H1 (cell line): ENCODE data around the gene MMEL1. TPM values are rescaled to one million over a fixed set of nuclear protein-coding genes. Genes with fewer than 3 reads are reported as not detected.

Experiments used
- CTCF ChIA-PET: fragments of 300-600 bp; sonication (Branson Sonifier 250); formaldehyde crosslinking; loops from one replicate; lab custom pipeline; 2021; ENCODE audit not compliant: partially characterized antibody; lab: Charles Lee
- POLR2A ChIA-PET: fragments of 300-600 bp; sonication (Branson Sonifier 250); formaldehyde crosslinking; loops from one replicate; lab custom pipeline; 2021; ENCODE audit warnings: inconsistent platforms; ENCODE audit not compliant: partially characterized antibody; lab: Charles Lee
- DNase-seq, 2 experiments: peaks; one replicate each; pipeline versions ENCODE4 v3.0.0 to v3.0.0-alpha.2; 2010 to 2022; ENCODE audit warnings: low spot score in 2 of 2, low read depth in 1 of 2, mixed read lengths in 1 of 2
- FAIRE-seq: peaks from 2 replicates; lab custom pipeline; 2011; peaks lifted over from hg19 to GRCh38; lab: Jason Lieb, UNC
- H2AFZ ChIP-seq: 2 replicates; pipeline ENCODE4 v1.8.1; 2012; ENCODE audit warnings: low read length, inconsistent platforms
- H2AK5ac ChIP-seq: 2 replicates; pipeline ENCODE4 v1.6.1; 2013; ENCODE audit warnings: low read depth, low read length
- H2BK120ac ChIP-seq: replicated peaks from 2 replicates; pipeline ENCODE3; 2013; ENCODE audit warnings: low read depth, low read length, inconsistent platforms
- H2BK12ac ChIP-seq: 2 replicates; pipeline ENCODE4 v1.6.1; 2013; ENCODE audit warnings: low read depth, low read length
- H2BK15ac ChIP-seq: 2 replicates; pipeline ENCODE4 v1.6.1; 2013; ENCODE audit warnings: low read length
- H2BK20ac ChIP-seq: 2 replicates; pipeline ENCODE4 v1.6.1; 2013; ENCODE audit warnings: low read length
- H2BK5ac ChIP-seq: 2 replicates; pipeline ENCODE4 v1.6.1; 2013; ENCODE audit warnings: low read depth, low read length
- H3K14ac ChIP-seq: 2 replicates; pipeline ENCODE4 v1.6.1; 2013; ENCODE audit warnings: inconsistent platforms; ENCODE audit not compliant: insufficient read length
- H3K18ac ChIP-seq: 2 replicates; pipeline ENCODE4 v1.6.1; 2013; ENCODE audit warnings: low read length; ENCODE audit errors: extremely low read depth
- H3K23ac ChIP-seq: 2 replicates; pipeline ENCODE4 v1.6.1; 2013; ENCODE audit warnings: inconsistent platforms; ENCODE audit not compliant: insufficient read length
- H3K23me2 ChIP-seq: 2 replicates; pipeline ENCODE4 v1.6.1; 2013; ENCODE audit warnings: low read depth, low read length
- H3K27ac ChIP-seq: 2 replicates; pipeline ENCODE4 v1.6.1; 2011; ENCODE audit warnings: low read depth, low read length, inconsistent platforms
- H3K27me3 ChIP-seq, 4 experiments: replicated peaks in 1 of 4; 1 replicate in 1 of 4; 2 replicates in 3 of 4; pipeline versions ENCODE4 v1.6.1 to v1.8.1; 2011 to 2013; ENCODE audit warnings: low read length in 3 of 4, mild to moderate bottlenecking in 3 of 4, inconsistent platforms in 2 of 4, mixed read lengths in 2 of 4, moderate library complexity in 1 of 4; ENCODE audit not compliant: control insufficient read depth in 3 of 4, insufficient read depth in 3 of 4; ENCODE audit errors: extremely low read depth in 1 of 4
- H3K36me3 ChIP-seq, 4 experiments: 2 replicates each; pipeline versions ENCODE4 v1.6.1 to v1.8.1; 2011 to 2013; ENCODE audit warnings: mild to moderate bottlenecking in 4 of 4, low read length in 3 of 4, moderate library complexity in 2 of 4, control low read depth in 1 of 4, inconsistent platforms in 1 of 4; ENCODE audit not compliant: insufficient read depth in 4 of 4, control insufficient read depth in 2 of 4
- H3K4ac ChIP-seq: replicated peaks from 2 replicates; pipeline ENCODE3; 2013; ENCODE audit warnings: low read length, low read depth, mixed read lengths, inconsistent platforms; ENCODE audit not compliant: insufficient read length
- H3K4me1 ChIP-seq, 4 experiments: replicated peaks in 1 of 4; 1 replicate in 1 of 4; 2 replicates in 3 of 4; pipeline versions ENCODE4 v1.6.1 to v1.8.1; 2011 to 2013; ENCODE audit warnings: low read length in 3 of 4, inconsistent platforms in 2 of 4, mixed read lengths in 1 of 4; ENCODE audit not compliant: insufficient read depth in 4 of 4, control insufficient read depth in 3 of 4
- H3K4me2 ChIP-seq, 2 experiments: 2 replicates each; pipeline versions ENCODE4 v1.6.1 to v1.8.1; 2011 to 2013; ENCODE audit warnings: low read depth in 2 of 2, low read length in 2 of 2, control low read depth in 1 of 2, inconsistent platforms in 1 of 2, mild to moderate bottlenecking in 1 of 2; ENCODE audit not compliant: insufficient read depth in 1 of 2
- H3K4me3 ChIP-seq, 4 experiments: fragments of 200-600, 300-600 bp in 1 of 4; sonication (generic), shearing (Covaris generic), sonication (Bioruptor Twin) in 1 of 4; 2 replicates each; pipeline versions ENCODE4 v1.5.1 to v1.8.1; 2011 to 2016; ENCODE audit warnings: low read length in 4 of 4, low read depth in 3 of 4, control low read depth in 2 of 4, inconsistent platforms in 2 of 4, mild to moderate bottlenecking in 2 of 4, mixed read lengths in 1 of 4, moderate library complexity in 1 of 4; ENCODE audit not compliant: insufficient read depth in 2 of 4; ENCODE audit errors: extremely low read depth in 1 of 4
- H3K56ac ChIP-seq: replicated peaks from 2 replicates; pipeline ENCODE3; 2013; ENCODE audit warnings: low read depth, mild to moderate bottlenecking, mixed read lengths, low read length, inconsistent platforms; ENCODE audit not compliant: insufficient read length
- H3K79me1 ChIP-seq: 2 replicates; pipeline ENCODE4 v1.6.1; 2013; ENCODE audit warnings: low read depth, low read length, control low read depth
- H3K79me2 ChIP-seq, 2 experiments: 2 replicates each; pipeline versions ENCODE4 v1.6.1 to v1.8.1; 2012 to 2013; ENCODE audit warnings: low read length in 2 of 2, mild to moderate bottlenecking in 2 of 2, inconsistent platforms in 1 of 2; ENCODE audit not compliant: insufficient read depth in 2 of 2, control insufficient read depth in 1 of 2
- H3K9ac ChIP-seq, 4 experiments: replicated peaks in 1 of 4; 1 replicate in 1 of 4; 2 replicates in 3 of 4; pipeline versions ENCODE4 v1.6.1 to v1.8.1; 2011 to 2013; ENCODE audit warnings: low read depth in 3 of 4, low read length in 3 of 4, control low read depth in 2 of 4, mild to moderate bottlenecking in 2 of 4, moderate library complexity in 2 of 4, inconsistent platforms in 1 of 4; ENCODE audit errors: extremely low read depth in 1 of 4
- H3K9me3 ChIP-seq, 2 experiments: 2 replicates each; pipeline versions ENCODE4 v1.6.1 to v1.8.1; 2012 to 2013; ENCODE audit warnings: mild to moderate bottlenecking in 2 of 2, moderate library complexity in 2 of 2, control low read depth in 1 of 2, inconsistent platforms in 1 of 2, low read depth in 1 of 2, low read length in 1 of 2, mixed read lengths in 1 of 2; ENCODE audit not compliant: insufficient read depth in 2 of 2
- H4K20me1 ChIP-seq, 2 experiments: replicated peaks in 1 of 2; 2 replicates each; pipeline versions ENCODE3 to v1.8.1; 2011 to 2013; ENCODE audit warnings: inconsistent platforms in 2 of 2, low read length in 2 of 2, mild to moderate bottlenecking in 1 of 2; ENCODE audit not compliant: insufficient read depth in 2 of 2, control insufficient read depth in 1 of 2
- H4K5ac ChIP-seq: 2 replicates; pipeline ENCODE4 v1.6.1; 2013; ENCODE audit warnings: low read length, low read depth, mixed read lengths, inconsistent platforms; ENCODE audit not compliant: insufficient read length
- H4K8ac ChIP-seq: 2 replicates; pipeline ENCODE4 v1.8.0; 2013; ENCODE audit warnings: mild to moderate bottlenecking, moderate library complexity, low read length, inconsistent platforms; ENCODE audit not compliant: insufficient read depth; ENCODE audit errors: extremely low read depth
- H4K91ac ChIP-seq: replicated peaks from 2 replicates; pipeline ENCODE3; 2013; ENCODE audit warnings: low read length, mixed read lengths, inconsistent platforms; ENCODE audit not compliant: insufficient read length
- ATF3 ChIP-seq: IDR thresholded peaks from 2 replicates; pipeline ENCODE4 v1.6.1; 2011; ENCODE audit warnings: low read depth, mild to moderate bottlenecking, low read length; ENCODE audit not compliant: insufficient read depth
- CBX5 ChIP-seq: fragments of 300-800, 300-1000 bp; sonication (generic); IDR thresholded peaks from 2 replicates; pipeline ENCODE4 v1.7.1; 2016; ENCODE audit warnings: antibody characterized with exemption, low read length, low read depth
- CHD2 ChIP-seq: IDR thresholded peaks from 2 replicates; pipeline ENCODE4 v1.6.1; 2012; ENCODE audit warnings: low read length, improper control_type of control experiment
- RNF2 ChIP-seq: fragments of 200-900, 300-1000 bp; sonication (generic); IDR thresholded peaks from 2 replicates; pipeline ENCODE4 v1.7.1; 2016; ENCODE audit warnings: borderline replicate concordance, low read depth, mild to moderate bottlenecking, antibody characterized with exemption, low read length; ENCODE audit not compliant: poor library complexity, severe bottlenecking; ENCODE audit errors: missing control alignments
- SAP30 ChIP-seq: fragments of 300-600 bp; sonication (generic); IDR thresholded peaks from 2 replicates; pipeline ENCODE4 v1.7.1; 2012; ENCODE audit warnings: low read length, moderate library complexity, mild to moderate bottlenecking, inconsistent platforms; ENCODE audit not compliant: insufficient read depth, insufficient replicate concordance
- USF2 ChIP-seq: IDR thresholded peaks from 2 replicates; pipeline ENCODE4 v1.6.1; 2011; ENCODE audit warnings: low read length, improper control_type of control experiment
- WGBS, 2 experiments: shearing (Covaris generic) in 1 of 2; methylation state at CpG; one replicate each; pipeline versions ENCODE4 v1.1.6 to v1.1.7; 2013 to 2015; ENCODE audit warnings: low lambda C conversion rate in 2 of 2, mixed read lengths in 2 of 2, inconsistent platforms in 1 of 2, low coverage in 1 of 2, missing lambda C conversion rate in 1 of 2; ENCODE audit not compliant: insufficient replicate concordance in 2 of 2, insufficient coverage in 1 of 2, insufficient read length in 1 of 2; ENCODE audit errors: extremely low coverage in 1 of 2, missing lambda C conversion rate in 1 of 2; 5-methylcytosine and 5-hydroxymethylcytosine counted together
- polyA plus RNA-seq, 7 experiments: library from polyadenylated mRNA; depleted of rRNA in 3 of 7; stranded (reverse) in 5 of 7; unstranded in 2 of 7; fragments of >200 nt in 5 of 7; fragments of 200-250 nt in 2 of 7; gene quantifications; 1 replicate in 5 of 7; 2 replicates in 1 of 7; 4 replicates in 1 of 7; pipeline versions ENCODE4 v1.2.1 to v1.2.3, GENCODE V29; 2011 to 2013; ENCODE audit warnings: missing spikeins in 2 of 7, mixed read lengths in 2 of 7
- total RNA-seq: library from RNA; stranded (reverse); fragmentation: NEBNext Ultra II Directional; extraction: Animal tissue kit (Norgen Biotek cat#: 25700); gene quantifications from 2 replicates; pipeline ENCODE4 v1.2.1, GENCODE V29; 2021

MMEL1 gene
- total and polyA plus RNA-seq, 2 of the 8 experiments (the other 6 are each of a cell fraction or from before 2014, with no cell fraction given) = 0.91 to 1.7 TPM

GRCh38 chr1:2640626-2641025 is 7.8 kb upstream of the MMEL1 start:
- H4K5ac ChIP-seq = no peak overlapping the region
- DNase-seq = no peak
- no peaks in the 10 kb centered on the region for H3K36me3 ChIP-seq
- ChIA-PET CTCF (interaction anchor here (0.9 kb wide), 3 partner anchors 79 to 309 kb away, joined by 3 to 4 read pairs (median 3); no protein-coding TSS in a partner anchor), POLR2A (no interaction called here)
- FAIRE-seq = no peak
- H3K4ac ChIP-seq = no peak overlapping the region
- no peaks in the 10 kb centered on the region for H3K79me1 ChIP-seq
- no peak overlapping the region for H3K27ac ChIP-seq
- H2BK15ac ChIP-seq = no peak overlapping the region
- H2BK120ac ChIP-seq = no peak overlapping the region
- no peak overlapping the region for H3K4me3 ChIP-seq
- no peak overlapping the region for H3K9ac ChIP-seq
- H2BK20ac ChIP-seq = no peak overlapping the region
- H3K79me2 ChIP-seq = no peaks in the 10 kb centered on the region; a peak in 1 of 4 replicates
- no peak overlapping the region for H3K4me2 ChIP-seq
- peaks cover 3 to 14% (median 11%) of the 10 kb centered on the region in 4 experiments; a peak in 6 of 7 replicates for H3K4me1 ChIP-seq
- peaks cover 0 to 10% (median 4%) of the 10 kb centered on the region in 4 experiments; a peak in 4 of 7 replicates for H3K27me3 ChIP-seq
- H3K23ac ChIP-seq = no peak overlapping the region
- H3K23me2 ChIP-seq = peaks cover 11% of the 10 kb centered on the region; the same call in 1 of the 2 replicates
- peaks cover 0 to 2% of the 10 kb centered on the region in 2 experiments; a peak in 1 of 4 replicates for H3K9me3 ChIP-seq
- no peak overlapping the region for H3K14ac ChIP-seq
- no peak overlapping the region for H3K18ac ChIP-seq
- H2AFZ ChIP-seq = no peak overlapping the region
- no peak overlapping the region for H2AK5ac ChIP-seq
- H2BK5ac ChIP-seq = no peak overlapping the region
- H4K20me1 ChIP-seq = peaks cover 0 to 7% of the 10 kb centered on the region in 2 experiments
- 77% methylated on average over 3 of the region's 3 CpGs; no CpG with 5 or more reads in 1 of the 2 experiments for WGBS, 2 experiments
- TF ChIP-seq SAP30 (no peak), USF2 (no peak), CBX5 (no peak), CHD2 (no peak), ATF3 (no peak), RNF2 (no peak)
- TF ChIP-seq, all 59 proteins: peak for 0
- H3K56ac ChIP-seq = no peak overlapping the region
- no peak overlapping the region for H4K8ac ChIP-seq
- H2BK12ac ChIP-seq = no peak overlapping the region
- no peak overlapping the region for H4K91ac ChIP-seq
